Amniotic stem cell (primary cell): ENCODE measurements around the gene MANEA.
"Not testable (repeated sequence)": the region's sequence is repeated elsewhere in the genome, so short reads cannot be mapped to it uniquely, and the experiment has no call there.

Experiments
- DNase-seq: peaks from one replicate; lab custom pipeline; 2025; lab: John Stamatoyannopoulos, UW

MANEA gene

GRCh38 chr6:95577304-95578105 lies at the start of gene MANEA:
Gene MANEA, plus strand, starts transcription at chr6:95577535. Its CDS starts 8,905 bp downstream, at chr6:95586440.
- DNase-seq, result peak; percentile 67

- no peak for DNase-seq
These were observed 47.6 kb upstream of the MANEA start for GRCh38 chr6:95529762-95530161.

GRCh38 chr6:95530176-95530819 lies 47.0 kb upstream of the MANEA start:
- no peak for DNase-seq

- DNase-seq, result no peak
These were observed 33.5 kb upstream of the MANEA start for GRCh38 chr6:95543798-95544197.

- no peak for DNase-seq
These were observed 32.7 kb upstream of the MANEA start for GRCh38 chr6:95544517-95545225.

- no peak for DNase-seq
These were observed 32.1 kb upstream of the MANEA start for GRCh38 chr6:95545226-95545625.

- DNase-seq, result no peak
These were observed 31.6 kb upstream of the MANEA start for GRCh38 chr6:95545686-95546085.

- DNase-seq, result no peak
These were observed 31.2 kb upstream of the MANEA start for GRCh38 chr6:95546148-95546547.

- DNase-seq, result no peak
These were observed 30.3 kb upstream of the MANEA start for GRCh38 chr6:95547043-95547442.

- no peak for DNase-seq
These were observed 29.0 kb upstream of the MANEA start for GRCh38 chr6:95548188-95548786.

GRCh38 chr6:95551678-95552324 lies 25.5 kb upstream of the MANEA start:
- no peak for DNase-seq

- no peak for DNase-seq
These were observed 23.5 kb upstream of the MANEA start for GRCh38 chr6:95553880-95554279.

- DNase-seq, result not testable (repeated sequence)
These were observed 16.4 kb upstream of the MANEA start for GRCh38 chr6:95560956-95561355.

- DNase-seq, result no peak
These were observed 7.8 kb upstream of the MANEA start for GRCh38 chr6:95569560-95569959.

GRCh38 chr6:95572098-95572497 lies 5.2 kb upstream of the MANEA start:
- no peak for DNase-seq

- DNase-seq, result no peak
These were observed 2.5 kb upstream of the MANEA start for GRCh38 chr6:95574811-95575210.

- DNase-seq, result no peak
These were observed 927 bp upstream of the MANEA start for GRCh38 chr6:95576218-95576997.

GRCh38 chr6:95576998-95577303 lies 384 bp upstream of the MANEA start:
- no peak for DNase-seq

- no peak for DNase-seq
These were observed 723 bp downstream of the MANEA start for GRCh38 chr6:95578106-95578410.

- DNase-seq, result no peak
These were observed 3.7 kb downstream of the MANEA start for GRCh38 chr6:95581073-95581472.

GRCh38 chr6:95584226-95584625 lies 6.9 kb downstream of the MANEA start:
- DNase-seq, result not testable (repeated sequence)

- no peak for DNase-seq
These were observed 10.7 kb downstream of the MANEA start for GRCh38 chr6:95587989-95588388.
